KG1 (cell line): ENCODE results near the gene SPAG17.
"Not testable (repeated sequence)": the region's sequence is repeated elsewhere in the genome, so short reads cannot be mapped to it uniquely, and the experiment has no call there.

ENCODE experiments used
- DNase-seq: peaks from one replicate; lab custom pipeline; 2025; lab: John Stamatoyannopoulos, UW

The SPAG17 gene

DNA sequence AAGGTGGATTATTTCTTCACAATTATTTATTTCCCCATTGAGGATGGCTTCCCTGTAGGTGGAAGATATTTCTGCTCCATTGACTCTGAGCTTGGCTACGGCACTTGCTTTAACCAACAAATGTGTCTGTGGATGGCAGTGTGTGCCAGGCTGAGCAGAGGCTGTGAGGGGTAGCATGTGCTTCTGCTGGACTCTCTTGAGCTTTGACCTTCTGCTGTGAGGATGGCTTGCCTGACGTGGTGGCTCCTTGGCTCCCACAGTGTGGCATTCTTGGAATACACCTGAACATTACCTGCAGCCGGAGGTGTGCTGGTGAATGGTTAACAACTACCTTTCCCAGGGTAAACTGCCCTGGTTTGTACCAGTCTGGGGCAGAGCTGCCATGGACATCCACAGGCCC lies 208.6 kb downstream of the SPAG17 start:
- no peak for DNase-seq

DNA sequence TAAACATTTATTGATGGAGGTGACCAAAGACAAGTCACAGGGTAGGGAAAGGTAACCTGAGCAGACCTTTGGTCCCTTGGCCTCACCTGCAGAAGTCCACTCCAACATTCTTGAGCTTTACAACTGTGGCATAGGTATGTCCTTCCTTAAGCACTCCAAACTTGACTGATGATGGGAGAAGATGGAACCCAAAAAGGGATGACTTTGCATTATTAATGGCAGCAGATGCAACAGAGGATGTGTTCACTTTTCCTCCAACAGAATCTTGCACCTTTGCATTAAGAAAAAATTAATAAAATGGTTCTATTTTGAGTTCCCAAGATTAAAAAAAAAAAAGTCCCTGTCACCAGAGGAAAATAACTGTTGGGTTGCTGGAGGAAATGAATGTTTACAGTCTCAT lies 213.3 kb downstream of the SPAG17 start:
- DNase-seq = no peak

DNA sequence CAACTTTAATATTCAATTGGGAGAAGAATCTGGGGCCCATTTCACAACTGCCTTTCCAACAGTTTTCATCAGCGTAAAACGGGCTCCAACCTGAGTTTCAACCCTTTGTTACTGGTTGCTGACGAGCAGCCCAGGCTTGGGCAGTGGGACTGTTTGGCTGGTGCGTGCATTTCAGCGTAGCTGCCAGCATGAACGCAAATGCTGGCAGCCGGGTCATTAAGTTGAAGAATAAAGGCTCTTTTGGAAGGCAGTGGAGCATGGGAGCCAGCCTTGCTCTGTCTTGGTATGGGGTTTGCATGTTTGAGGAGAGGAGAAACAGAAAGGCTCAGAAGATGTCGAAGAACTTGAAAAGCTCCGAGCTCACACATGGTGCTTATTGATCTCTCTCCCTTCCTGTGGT lies 214.8 kb downstream of the SPAG17 start:
- DNase-seq = no peak

DNA sequence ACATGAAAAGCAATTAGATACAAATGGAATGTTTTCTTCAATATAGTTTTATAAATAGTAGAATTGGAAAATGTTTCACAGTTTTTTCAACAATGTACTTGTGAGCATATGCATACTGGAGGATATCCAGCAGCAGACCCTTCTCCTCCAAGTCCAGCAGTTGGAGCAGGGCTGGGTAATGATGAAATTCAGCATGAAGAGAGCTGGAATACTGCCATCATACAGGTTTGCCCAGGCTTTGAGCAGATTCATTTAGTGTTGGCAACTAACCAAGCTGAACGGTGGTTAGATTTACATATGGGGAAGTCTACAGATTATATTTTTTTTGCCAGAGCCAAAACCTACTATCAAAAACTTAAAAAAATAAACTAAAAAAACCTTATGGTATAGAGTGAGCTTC lies 217.1 kb downstream of the SPAG17 start:
- no peak for DNase-seq

DNA sequence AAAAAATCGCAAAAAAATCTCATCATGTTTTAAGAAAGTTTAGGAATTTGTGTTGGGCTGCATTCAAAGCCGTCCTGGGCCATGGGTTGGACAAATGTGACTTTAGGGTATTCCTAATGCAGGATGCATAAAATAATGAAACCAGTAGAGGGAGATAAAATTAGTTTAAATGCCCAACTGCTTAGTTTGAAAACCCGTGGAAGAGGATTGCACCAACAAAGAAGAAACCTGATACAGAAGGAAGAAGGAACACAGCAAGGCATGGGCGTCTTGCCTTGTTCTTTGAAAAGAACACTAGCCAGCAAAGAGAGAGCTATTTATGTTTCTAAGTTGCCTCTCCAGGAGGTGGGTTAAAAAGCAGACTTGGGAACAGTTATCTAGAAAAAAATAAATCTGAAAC lies 217.6 kb downstream of the SPAG17 start:
- DNase-seq = no peak

DNA sequence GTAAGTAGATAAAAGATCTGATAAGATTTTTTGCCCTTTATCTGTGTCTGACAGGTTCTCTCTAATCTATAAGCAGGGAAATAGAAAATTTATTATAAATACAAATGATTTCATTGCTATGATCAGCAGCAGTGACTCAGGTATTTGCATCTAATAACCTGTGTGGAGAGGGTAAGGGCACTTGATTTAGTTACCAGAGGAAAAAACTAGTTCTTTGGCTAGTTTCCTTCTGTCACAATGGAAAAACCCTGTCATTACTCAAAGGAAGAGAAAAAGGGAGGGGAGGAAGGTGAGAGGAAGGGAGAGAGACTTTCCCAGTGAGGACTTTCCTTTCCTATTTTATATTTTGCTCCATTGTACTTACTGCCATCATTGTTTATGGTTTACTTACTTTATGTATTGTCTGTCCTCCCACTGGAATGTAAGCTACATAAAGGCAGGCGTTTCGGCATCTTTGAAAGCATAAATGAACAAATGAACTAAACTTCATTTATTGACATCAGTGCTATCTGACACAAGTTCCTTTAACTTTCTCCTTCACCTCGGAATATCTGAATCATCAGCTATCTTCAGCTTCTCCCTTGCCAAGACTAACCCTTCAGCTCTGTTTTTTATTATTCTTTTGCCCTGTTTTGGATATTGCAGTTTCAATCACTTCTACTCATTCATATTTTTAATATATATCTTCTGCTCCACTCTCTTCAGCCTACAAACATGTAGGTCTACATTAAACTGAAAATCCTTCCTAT lies 220.6 kb downstream of the SPAG17 start:
- no peak for DNase-seq

DNA sequence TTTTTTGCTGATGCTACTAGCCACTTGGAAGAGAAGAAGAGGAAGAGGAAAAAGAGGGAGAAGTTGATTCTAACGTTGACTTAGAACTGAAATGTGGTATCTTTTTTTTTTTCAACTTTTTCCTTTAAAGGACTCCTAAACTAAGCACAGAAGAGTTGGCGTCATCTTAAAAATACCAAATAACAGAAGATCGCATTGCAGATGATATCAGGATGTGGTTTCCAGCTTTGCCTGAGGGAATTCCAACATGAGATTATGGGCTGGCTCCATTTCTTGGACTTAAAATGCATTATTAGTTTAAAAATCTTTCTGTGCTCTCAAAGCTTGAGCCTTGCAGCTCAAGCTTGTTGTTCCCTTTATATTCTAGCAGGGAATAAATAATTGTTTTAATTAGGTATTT lies 225.7 kb downstream of the SPAG17 start:
- no peak for DNase-seq

DNA sequence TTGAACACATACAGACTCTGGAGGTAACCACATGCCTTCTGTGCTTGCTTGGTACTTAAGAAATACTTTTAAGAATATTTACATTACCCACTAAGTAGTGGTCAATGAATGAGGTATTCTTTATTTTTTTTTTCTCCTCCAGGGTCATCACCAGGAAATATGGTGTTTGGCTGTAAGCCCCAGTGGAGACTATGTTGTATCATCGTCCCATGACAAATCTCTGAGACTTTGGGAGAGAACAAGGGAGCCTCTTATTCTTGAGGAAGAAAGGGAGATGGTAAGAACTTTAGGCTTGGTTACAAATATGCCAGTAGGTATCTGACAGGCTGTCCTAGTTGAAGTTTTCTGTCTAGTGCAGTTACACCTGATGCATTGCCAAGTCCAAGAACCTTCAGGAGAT lies 232.6 kb downstream of the SPAG17 start:
- DNase-seq = no peak

DNA sequence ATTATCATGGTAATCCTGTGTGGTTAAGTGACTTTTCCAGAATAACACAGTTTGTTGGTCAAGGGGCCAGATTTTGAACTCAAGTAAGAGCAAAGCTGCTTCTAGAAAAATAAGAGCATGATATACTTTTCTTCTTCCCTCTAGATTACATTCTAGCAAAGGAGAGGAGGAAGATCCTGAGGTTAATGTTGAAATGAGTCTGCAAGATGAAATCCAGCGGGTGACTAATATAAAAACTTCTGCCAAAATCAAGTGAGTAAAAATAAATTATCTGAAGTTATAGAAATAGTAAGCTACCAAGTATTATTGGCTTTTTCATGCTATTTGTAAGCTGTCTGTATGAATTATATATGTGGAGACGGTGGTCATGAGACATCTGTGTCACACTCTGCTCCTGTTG lies 242.7 kb downstream of the SPAG17 start:
- no peak for DNase-seq

DNA sequence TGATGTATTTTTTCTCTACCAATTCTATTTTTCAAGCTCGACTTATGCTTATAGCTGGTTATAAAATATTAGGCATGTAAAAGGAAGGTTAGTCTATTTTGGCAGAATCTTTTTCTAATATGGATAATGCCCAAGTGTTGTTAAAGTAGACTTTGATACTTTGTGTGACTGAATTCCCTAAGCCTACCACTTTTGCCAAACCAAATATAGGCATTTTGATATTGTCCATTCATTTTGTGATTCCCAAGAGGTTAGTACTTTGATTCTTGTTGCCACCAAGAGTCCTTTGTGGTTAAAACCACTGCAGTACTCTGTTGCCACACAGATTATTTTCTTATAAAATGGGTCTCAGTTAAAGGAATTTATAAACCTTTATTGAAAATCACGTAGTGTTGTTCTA lies 251.3 kb downstream of the SPAG17 start:
- no peak for DNase-seq

DNA sequence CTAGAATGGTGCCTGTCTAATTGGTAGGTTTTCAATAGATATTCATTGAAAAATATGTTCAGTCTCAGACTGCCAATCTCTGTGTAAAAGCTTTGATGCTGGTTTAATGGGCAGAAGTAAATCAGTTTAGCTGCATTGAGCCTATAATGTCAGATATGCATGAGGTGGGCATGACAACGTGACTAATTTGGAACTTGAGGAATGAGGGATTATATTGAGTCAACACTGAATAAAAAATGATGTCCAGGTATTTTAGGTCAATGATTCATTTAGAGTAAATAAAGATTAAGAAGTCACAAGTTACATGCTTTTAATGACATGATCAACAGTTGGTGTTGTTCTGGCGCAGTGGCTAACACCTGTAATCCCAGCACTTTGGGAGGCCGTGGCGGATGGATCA lies 252.5 kb downstream of the SPAG17 start:
- DNase-seq = no peak

DNA sequence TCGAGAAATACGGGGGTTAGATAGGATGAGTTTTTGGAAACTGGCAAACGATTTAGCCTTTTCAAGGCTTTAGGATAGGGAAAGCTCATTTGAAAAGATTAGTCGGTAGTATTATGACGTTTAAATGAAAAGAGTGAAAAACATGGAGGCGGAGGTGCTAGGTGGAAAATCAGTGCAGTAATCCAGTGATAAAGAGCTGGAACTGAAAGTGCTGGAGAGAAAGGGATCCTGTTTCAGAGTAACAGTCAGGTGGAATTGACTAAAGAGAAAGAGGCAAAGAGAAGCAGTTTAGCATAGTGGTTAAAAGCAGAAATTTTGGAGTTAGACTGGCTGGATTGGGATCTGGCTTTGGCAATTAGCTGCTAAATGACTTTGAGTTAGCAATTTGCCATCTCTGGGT lies 254.5 kb downstream of the SPAG17 start:
- DNase-seq = no peak

DNA sequence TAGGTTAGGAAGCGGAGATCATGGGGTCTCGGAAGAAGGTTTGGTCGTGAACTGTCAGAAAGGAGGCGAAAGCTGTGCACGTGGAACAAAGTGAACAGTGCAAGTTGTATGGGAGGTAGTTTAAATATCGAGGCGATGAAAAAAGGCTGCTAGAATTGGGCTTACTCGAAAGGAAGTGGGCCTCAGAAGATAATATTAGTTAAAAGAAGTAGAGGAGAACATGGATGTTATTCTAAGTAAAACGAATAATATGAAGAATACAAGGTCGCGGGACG lies 254.9 kb downstream of the SPAG17 start:
- DNase-seq = no peak

DNA sequence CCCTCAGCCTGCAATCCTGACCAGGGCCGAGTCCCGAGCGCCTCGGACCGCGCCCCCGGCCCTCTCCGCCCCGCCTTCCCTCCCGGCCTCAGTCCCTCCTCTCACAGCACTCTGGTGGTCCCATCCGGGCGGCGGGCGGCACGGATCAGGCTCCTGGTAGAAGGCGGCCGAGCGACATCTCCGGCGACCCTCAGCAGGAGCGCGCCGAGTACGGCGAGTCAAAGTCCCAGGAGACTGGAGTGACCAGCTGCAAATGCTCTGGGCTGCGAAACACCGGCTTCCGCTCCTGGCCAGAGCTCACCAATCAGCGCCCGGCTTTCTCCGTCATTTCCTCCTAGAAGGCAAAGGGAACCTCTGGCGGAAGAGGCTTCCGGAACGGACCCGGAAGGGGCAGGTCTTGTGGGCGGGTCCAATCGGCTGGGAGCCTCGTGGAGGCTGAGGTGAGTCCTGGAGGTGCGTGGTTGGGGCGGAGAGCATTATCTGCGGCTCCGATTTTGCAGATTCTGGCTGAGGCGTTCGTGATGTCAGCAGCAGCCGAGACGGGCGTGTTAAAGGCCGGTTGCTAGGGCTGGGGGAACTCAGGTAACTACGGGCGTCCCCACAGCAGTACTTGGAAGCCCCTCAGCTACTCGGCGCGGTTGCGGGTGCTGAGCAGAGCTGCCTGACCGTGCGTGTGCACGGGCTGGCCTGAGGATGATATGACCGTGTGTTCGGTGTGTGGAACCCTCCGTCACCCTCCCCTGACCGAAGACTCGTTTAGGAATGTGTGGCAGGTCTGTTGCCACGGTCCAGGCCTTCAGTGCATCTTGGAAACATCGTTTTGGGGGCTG lies 255.5 kb downstream of the SPAG17 start, which contains the start of the genes GDAP2 and WDR3:
GDAP2 (minus strand) TSS at position 279 of the 830 bp plus-strand sequence. CDS start 9,264 bp downstream, outside the sequence.
WDR3 (plus strand) TSS at position 397 of the 830 bp plus-strand sequence. CDS start 3,581 bp downstream, outside the sequence.
- DNase-seq = peak; percentile 83

DNA sequence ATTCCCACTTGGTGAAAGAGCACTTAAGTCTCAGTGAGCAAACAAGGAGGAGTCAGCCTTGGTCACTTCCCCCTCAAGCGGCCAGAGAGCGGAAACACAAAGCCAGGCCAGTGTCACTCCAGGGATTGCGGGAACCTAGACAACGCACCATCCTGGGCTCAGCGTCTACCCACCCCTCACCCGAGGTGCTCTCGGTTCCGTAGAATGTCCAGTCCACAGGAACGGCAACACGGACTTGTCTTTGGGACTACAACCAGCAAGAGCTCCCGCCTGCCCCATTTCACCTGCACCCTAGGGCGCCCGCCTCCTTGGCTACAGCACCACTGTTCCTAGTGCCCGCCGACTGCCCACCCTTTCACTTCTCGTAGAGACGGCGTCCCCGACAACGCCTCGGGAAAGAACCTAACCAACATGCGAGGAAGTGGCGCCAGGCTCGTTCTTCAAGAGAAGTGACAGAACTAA lies 256.1 kb downstream of the SPAG17 start:
- DNase-seq = peak; percentile 60

DNA sequence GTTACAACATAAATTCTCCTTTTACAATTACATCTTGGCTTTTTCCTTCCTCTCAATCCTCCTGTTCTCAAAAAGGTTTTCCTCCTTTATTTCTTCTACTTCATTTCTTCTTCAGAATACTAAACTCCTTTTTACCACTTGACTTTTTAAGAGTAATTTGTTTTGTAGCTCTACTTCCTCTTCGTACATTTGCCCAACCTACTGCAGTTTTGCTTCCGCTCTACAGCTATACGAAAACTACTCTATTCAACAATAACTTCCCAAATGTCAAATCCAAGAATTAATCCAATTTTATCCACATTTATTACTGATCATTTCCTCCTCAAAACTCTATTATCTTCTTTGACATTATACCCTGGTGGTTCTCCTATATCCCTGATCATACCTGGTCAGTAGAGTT lies 259.0 kb downstream of the SPAG17 start:
- DNase-seq = no peak

DNA sequence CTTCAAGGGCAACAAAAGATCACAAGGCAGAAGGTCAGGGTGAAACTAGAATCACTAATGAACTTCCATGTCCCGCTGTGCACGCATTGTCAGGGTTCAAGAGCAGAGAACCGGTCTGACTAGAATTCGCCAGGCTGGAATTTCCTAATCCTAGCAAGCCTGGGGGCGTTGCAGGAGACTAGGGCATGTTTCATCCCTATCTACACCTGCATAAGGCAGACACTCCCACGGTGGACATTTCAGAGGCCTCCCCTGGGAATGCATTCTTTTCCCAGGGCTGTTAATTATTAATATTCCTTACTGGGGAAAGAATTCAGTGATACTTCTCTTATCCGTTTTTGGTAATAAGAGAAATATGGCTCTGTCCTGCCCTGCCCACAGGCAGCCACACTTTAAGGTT lies 262.3 kb downstream of the SPAG17 start:
- not testable (repeated sequence) for DNase-seq

DNA sequence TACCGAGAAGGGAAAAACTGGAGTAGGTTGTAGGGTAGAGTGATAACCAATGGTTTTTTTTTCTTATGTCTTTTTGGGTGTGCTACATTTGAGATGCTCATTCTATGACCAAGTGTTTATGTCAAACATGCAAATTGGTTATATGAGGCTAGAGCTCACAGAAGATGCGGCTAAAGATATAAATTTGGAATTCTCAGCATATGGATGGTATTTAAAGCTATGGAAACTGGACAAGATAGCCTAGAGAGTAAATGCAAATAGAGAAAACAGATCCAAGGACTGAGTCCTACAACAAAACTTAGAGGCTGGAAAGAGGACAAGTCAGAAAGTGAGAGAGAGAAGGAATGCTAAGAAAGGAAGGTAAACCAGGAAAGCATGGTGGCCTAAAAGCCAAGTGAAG lies 263.0 kb downstream of the SPAG17 start:
- no peak for DNase-seq

DNA sequence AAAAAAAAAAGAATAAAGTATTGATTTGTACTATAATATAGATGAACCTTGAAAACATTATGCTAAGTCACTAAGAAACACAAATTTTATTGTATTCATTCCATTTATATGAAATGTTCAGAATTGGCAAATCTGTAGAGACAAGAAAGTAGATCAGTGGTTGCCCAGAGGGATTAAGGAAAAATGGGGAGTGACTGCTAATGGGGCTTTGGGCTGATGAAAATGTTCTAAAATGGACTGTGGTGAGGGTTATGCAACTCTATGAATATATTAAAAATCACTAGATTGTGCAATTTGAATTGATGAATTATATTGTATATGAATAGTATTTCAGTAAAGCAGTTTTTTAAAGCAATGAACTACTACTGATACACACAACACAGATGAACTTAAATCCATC lies 265.7 kb downstream of the SPAG17 start:
- DNase-seq = no peak

DNA sequence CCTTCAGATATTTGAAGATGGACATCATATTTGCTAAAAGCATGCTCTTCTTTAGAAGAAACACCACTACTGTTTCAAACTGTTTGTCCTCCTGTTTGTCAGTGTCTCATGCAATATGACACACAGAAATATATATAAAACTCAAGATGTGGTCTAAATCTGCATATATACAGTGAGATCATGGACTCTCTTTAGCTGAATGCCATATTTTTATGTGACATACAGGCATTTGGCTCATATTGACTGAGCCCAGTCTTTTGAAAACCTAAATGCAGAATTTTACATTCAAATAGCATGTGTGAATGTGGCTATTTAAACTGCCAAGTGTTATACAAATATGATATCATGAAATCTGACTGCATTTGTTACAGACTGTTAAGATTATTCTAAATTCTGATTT lies 274.0 kb downstream of the SPAG17 start:
- no peak for DNase-seq

DNA sequence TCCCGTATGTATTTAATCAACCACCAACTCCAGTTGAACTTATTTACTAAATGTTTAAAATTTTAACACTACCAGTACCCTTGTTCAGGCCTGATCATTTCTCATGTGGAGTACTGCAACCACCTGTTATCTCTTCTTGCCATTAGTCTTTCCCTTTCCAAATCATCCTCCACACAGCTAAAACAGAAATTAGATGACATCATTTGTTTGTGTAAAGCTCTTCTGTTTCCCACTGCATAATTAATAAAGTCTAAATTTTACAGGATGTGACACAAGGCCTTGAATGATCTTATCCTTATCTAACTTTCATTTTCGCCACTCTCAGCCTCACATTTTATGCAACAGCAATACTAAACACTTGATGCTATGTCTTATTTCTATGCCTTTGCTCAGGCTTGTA lies 280.0 kb downstream of the SPAG17 start:
- DNase-seq = no peak

DNA sequence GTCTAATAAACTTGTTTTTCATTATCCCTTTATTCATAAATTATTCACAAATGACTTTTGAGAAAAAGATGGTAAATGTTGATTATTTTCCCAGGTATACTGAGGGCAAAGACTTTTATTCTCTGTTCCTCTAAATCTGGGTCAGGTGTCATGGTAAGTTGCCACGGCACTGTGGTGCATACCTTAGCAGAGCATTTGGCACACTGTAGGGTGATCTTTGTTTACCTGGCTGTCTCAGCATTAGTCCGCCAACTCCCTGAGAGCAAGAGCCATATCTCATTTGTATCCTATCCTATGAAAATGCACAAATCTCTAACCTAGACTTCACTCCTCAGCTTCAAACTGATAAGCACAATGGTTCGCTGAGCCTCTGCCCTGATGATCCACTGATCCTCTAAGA lies 280.5 kb downstream of the SPAG17 start:
- no peak for DNase-seq
